Measurements from ENCODE around the gene MCF2L. TPM values are rescaled to one million over a fixed set of nuclear protein-coding genes. Genes with fewer than 3 reads are reported as not detected.

Gene MCF2L
- total RNA-seq, 2 donors from 2014 or later: 37.4 to 74.8 TPM

GRCh38 chr13:112956571-112957294, 12.3 kb upstream of the MCF2L start:
- 86 to 88% methylated on average over 16 to 19 of the region's 19 CpGs for WGBS, 2 donors
- no peaks in the 10 kb centered on the region for H3K9me3 ChIP-seq
- no peak for DNase-seq
- no peak for TF ChIP-seq CTCF (IDR thresholded peaks at IDR 0.05)
- TF ChIP-seq POLR2A (IDR thresholded peaks at IDR 0.05): no peak
- no peak overlapping the region for H3K4me3 ChIP-seq
- H3K4me1 ChIP-seq: peaks cover 16% of the 10 kb centered on the region
- no peaks in the 10 kb centered on the region for H3K27me3 ChIP-seq
- intact Hi-C loops (cut with DNase I): loop anchor here (10.0 kb wide), 1 partner anchor 188 kb away; no protein-coding TSS in a partner anchor
- H3K36me3 ChIP-seq (replicated peaks in 1 of 2; ENCODE audit: insufficient read depth in 1 of 2, low read depth in 2 of 2): no peaks in the 10 kb centered on the region
- no peak for ATAC-seq
- no peak overlapping the region for H3K27ac ChIP-seq

- DNase-seq (no peak), ATAC-seq (no peak)
- Histone ChIP-seq H3K27ac (no peak overlapping the region), H3K9me3 (no peaks in the 10 kb centered on the region), H3K36me3 (replicated peaks in 1 of 2; ENCODE audit: insufficient read depth in 1 of 2, low read depth in 2 of 2) (no peaks in the 10 kb centered on the region), H3K4me3 (no peak overlapping the region), H3K27me3 (no peaks in the 10 kb centered on the region), H3K4me1 (peaks cover 10% of the 10 kb centered on the region)
- 32 to 43% methylated on average over 12 of the region's 12 CpGs for WGBS, 2 donors
- TF ChIP-seq POLR2A (IDR thresholded peaks at IDR 0.05): no peak
- no peak for TF ChIP-seq CTCF (IDR thresholded peaks at IDR 0.05)
- intact Hi-C loops (cut with DNase I): loop anchor here (10.0 kb wide), 1 partner anchor 188 kb away; no protein-coding TSS in a partner anchor
These were observed 11.7 kb upstream of the MCF2L start for GRCh38 chr13:112957295-112957677.

DNA sequence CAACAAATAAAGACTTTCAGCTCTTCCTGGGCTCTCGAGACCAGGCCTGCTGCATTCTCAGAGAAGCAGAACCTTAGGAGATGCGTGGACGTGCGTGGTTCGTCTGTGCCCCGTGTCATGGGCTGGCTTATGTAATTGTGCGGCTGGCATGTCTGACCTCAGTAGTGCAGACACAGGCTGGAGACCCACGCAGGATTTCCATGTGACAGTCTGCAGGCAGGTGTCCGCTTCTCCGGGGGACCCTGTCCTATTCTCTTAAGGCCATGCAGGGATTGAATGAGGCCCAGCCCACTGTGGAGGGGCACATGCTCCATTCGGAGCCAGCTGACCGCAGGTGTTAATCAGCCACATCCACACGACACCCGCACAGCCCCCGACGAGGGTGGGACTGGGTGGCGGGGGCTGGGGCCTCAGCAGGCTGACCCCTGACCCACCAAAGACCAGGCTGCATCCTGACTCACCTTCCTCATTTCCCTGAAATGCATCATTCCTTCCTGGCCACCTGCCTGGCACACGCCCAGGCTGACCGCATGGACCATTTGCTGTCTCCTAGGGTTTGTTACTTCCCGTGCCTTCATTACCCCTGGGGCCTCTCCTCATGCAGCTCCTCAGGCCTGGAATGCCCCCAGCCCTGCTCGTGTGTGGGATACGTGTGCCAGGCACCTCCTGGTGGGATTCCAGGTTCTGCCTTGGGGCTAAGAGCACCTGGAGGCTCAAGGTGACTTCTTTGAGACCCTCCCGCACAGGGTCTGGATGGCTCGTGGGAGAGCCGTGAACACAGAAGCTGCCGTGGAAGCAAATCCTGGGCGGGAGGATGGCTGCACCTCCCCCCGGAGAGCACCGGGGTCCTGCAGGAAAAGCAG, 10.7 kb upstream of the MCF2L start:
- H3K9me3 ChIP-seq: no peaks in the 10 kb centered on the region
- no peak for ATAC-seq
- H3K27ac ChIP-seq: peak overlapping the region in 2 of 4 donors; percentile 55 to 61
- intact Hi-C loops (cut with DNase I): loop anchor here (10.0 kb wide), 1 partner anchor 186 kb away; no protein-coding TSS in a partner anchor
- no peak for DNase-seq
- no peak overlapping the region for H3K4me3 ChIP-seq
- TF ChIP-seq POLR2A (IDR thresholded peaks at IDR 0.05) (no peak), CTCF (IDR thresholded peaks at IDR 0.05) (no peak)
- H3K4me1 ChIP-seq: no peaks in the 10 kb centered on the region
- WGBS, 2 donors: 87 to 88% methylated on average over 20 to 29 of the region's 29 CpGs
- H3K36me3 ChIP-seq (replicated peaks in 1 of 2; ENCODE audit: insufficient read depth in 1 of 2, low read depth in 2 of 2): no peaks in the 10 kb centered on the region
- H3K27me3 ChIP-seq: no peaks in the 10 kb centered on the region

- peak; percentile 59 for ATAC-seq
- H3K27ac ChIP-seq: peak overlapping the region in 2 of 4 donors; percentile 55 to 61
- no peak for TF ChIP-seq CTCF (IDR thresholded peaks at IDR 0.05)
- no peak for TF ChIP-seq POLR2A (IDR thresholded peaks at IDR 0.05)
These were observed 9.8 kb upstream of the MCF2L start for GRCh38 chr13:112959206-112959605.

More at GRCh38 chr13:112959206-112959605, 9.8 kb upstream of the MCF2L start:
- intact Hi-C loops (cut with DNase I): loop anchor here (10.0 kb wide), 1 partner anchor 186 kb away; no protein-coding TSS in a partner anchor
- Histone ChIP-seq H3K4me1 (no peaks in the 10 kb centered on the region), H3K4me3 (no peak overlapping the region), H3K36me3 (replicated peaks in 1 of 2; ENCODE audit: insufficient read depth in 1 of 2, low read depth in 2 of 2) (no peaks in the 10 kb centered on the region), H3K9me3 (no peaks in the 10 kb centered on the region), H3K27me3 (no peaks in the 10 kb centered on the region)
- 69 to 82% methylated on average over 11 of the region's 11 CpGs for WGBS, 2 donors
- DNase-seq: no peak

All from body of pancreas (tissue), 4 donors.